Esophagus muscularis mucosa (tissue), 4 donors: ENCODE results near the gene INPP5F. TPM values are rescaled to one million over a fixed set of nuclear protein-coding genes. Genes with fewer than 3 reads are reported as not detected.
"Not testable (repeated sequence)": the region's sequence is repeated elsewhere in the genome, so short reads cannot be mapped to it uniquely, and the experiment has no call there.

ENCODE experiments used
- DNase-seq: peaks from one replicate; pipeline ENCODE4 v3.0.0-alpha.2; 2017; ENCODE audit errors: extremely low spot score
- H3K27ac ChIP-seq, 4 donors: fragments of 200-600 bp; sonication (generic); replicated peaks in 1 of 4; 1 replicate in 3 of 4; 2 replicates in 1 of 4; pipeline ENCODE4 v1.5.1; 2016 to 2019; ENCODE audit warnings: mild to moderate bottlenecking in 1 of 4
- H3K27me3 ChIP-seq, 4 donors: fragments of 200-600 bp; sonication (generic); one replicate each; pipeline versions ENCODE4 v1.5.1 to v1.6.0; 2016 to 2019
- H3K36me3 ChIP-seq, 4 donors: fragments of 200-600 bp; sonication (generic); one replicate each; pipeline ENCODE4 v1.5.1; 2016 to 2019
- H3K4me1 ChIP-seq, 4 donors: fragments of 200-600 bp; sonication (generic); one replicate each; pipeline ENCODE4 v1.5.1; 2016 to 2019
- H3K4me3 ChIP-seq, 4 donors: fragments of 200-600 bp; sonication (generic); 1 replicate in 2 of 4; 2 replicates in 2 of 4; pipeline ENCODE4 v1.5.1; 2016 to 2019; ENCODE audit warnings: mild to moderate bottlenecking in 4 of 4, moderate library complexity in 1 of 4
- H3K9me3 ChIP-seq, 4 donors: fragments of 200-600 bp; sonication (generic); 1 replicate in 3 of 4; 2 replicates in 1 of 4; pipeline ENCODE4 v1.5.1; 2016 to 2019
- EP300 ChIP-seq: sonication (generic); formaldehyde crosslinking; IDR thresholded peaks from one replicate; pipeline ENCODE4 v1.6.1; 2017; ENCODE audit warnings: antibody characterized with exemption
- POLR2A ChIP-seq: fragments of 450-650 bp; IDR thresholded peaks from one replicate; pipeline ENCODE4 v1.6.1; 2017; ENCODE audit warnings: antibody characterized with exemption, moderate library complexity, mild to moderate bottlenecking, low read depth
- POLR2AphosphoS5 ChIP-seq, 2 donors: sonication (generic); formaldehyde crosslinking; IDR thresholded peaks; one replicate each; pipeline ENCODE4 v1.6.1; 2017; ENCODE audit warnings: antibody characterized with exemption in 2 of 2
- WGBS: methylation state at CpG from one replicate; pipeline ENCODE4 v1.1.5; 2018; 5-methylcytosine and 5-hydroxymethylcytosine counted together
- intact Hi-C: fragments of 100-400 bp; cut with DNase I; formaldehyde crosslinking; loops from one replicate; pipeline ENCODE4 v1.15.1; 2023
- total RNA-seq, 4 donors: library from RNA; depleted of rRNA; stranded (reverse); fragments of >200 nt; gene quantifications; one replicate each; pipeline versions ENCODE4 v1.1.0 to v1.2.1, GENCODE V29; 2016
- TF ChIP-seq, protein P1 (sequence below), 3 experiments: fragments of 200-600 bp in 2 of 3; fragments of 450-650 bp in 1 of 3; sonication (generic) in 2 of 3; IDR thresholded peaks; one replicate each; pipeline ENCODE4 v1.5.1; 2017 to 2019; ENCODE audit warnings: antibody characterized with exemption in 3 of 3, mild to moderate bottlenecking in 2 of 3, moderate library complexity in 1 of 3

INPP5F gene
- total RNA-seq, 4 donors from 2014 or later = 15.1 to 24.0 (median 19.0) TPM

DNA sequence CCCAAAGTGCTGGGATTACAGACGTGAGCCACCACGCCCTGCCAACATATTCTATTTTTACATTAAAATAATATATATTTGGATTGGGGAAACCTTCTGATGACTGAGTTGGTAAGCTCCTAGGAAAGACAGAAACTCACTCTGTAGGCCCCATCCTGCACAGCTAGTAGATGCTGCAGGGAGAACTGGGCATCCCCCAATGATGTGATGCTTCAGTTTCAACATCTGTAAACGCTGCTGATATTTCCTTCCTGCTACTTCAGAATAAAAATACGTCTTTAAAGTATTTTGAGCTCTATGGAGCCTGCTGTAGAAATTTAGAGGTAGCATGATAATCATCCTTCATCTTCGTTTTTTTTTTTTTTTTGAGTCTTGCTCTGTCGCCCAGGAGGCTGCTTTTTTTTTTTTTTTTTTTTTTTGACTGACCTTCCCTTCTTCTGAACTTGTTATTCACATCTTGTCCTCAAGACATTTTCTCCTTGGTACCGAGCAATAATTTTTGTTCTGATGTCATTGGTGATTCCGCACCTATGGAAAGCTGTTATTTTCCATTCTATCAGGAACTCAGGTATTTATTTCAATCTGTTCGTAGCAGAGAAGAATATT lies 21.8 kb upstream of the INPP5F start:
- H3K4me1 ChIP-seq = peaks cover 0 to 8% (median 0%) of the 10 kb centered on the region in 4 donors
- no peaks in the 10 kb centered on the region for H3K9me3 ChIP-seq
- H3K27ac ChIP-seq = no peak overlapping the region
- intact Hi-C loops = no loop called here
- WGBS = 83% methylated on average over 9 of the region's 9 CpGs
- H3K27me3 ChIP-seq = no peaks in the 10 kb centered on the region
- TF ChIP-seq POLR2A (no peak), EP300 (no peak), POLR2AphosphoS5 (IDR thresholded peaks at IDR 0.05) (no peak)
- TF ChIP-seq, protein P1, sequence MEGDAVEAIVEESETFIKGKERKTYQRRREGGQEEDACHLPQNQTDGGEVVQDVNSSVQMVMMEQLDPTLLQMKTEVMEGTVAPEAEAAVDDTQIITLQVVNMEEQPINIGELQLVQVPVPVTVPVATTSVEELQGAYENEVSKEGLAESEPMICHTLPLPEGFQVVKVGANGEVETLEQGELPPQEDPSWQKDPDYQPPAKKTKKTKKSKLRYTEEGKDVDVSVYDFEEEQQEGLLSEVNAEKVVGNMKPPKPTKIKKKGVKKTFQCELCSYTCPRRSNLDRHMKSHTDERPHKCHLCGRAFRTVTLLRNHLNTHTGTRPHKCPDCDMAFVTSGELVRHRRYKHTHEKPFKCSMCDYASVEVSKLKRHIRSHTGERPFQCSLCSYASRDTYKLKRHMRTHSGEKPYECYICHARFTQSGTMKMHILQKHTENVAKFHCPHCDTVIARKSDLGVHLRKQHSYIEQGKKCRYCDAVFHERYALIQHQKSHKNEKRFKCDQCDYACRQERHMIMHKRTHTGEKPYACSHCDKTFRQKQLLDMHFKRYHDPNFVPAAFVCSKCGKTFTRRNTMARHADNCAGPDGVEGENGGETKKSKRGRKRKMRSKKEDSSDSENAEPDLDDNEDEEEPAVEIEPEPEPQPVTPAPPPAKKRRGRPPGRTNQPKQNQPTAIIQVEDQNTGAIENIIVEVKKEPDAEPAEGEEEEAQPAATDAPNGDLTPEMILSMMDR (IDR thresholded peaks at IDR 0.05) = no peak
- no peaks in the 10 kb centered on the region for H3K36me3 ChIP-seq
- no peak for DNase-seq
- H3K4me3 ChIP-seq = no peak overlapping the region

DNA sequence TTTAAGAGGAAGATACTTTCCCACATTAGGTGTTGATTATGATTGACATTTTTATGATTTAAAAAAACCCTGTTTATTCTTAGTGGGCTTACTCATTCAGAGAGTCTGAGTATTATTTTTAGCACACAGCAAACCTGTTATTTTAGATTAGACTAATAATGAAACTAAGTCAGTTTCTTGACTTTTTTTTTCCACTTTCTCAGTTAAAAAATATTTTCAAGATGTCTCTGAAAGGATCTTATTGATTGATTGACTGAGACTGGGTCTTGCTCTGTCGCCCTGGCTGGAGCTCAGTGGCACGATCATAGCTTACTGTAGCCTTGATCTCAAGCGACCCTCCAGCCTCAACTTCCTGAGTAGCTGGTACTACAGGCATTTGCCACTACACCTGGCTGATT lies 20.4 kb upstream of the INPP5F start:
- Histone ChIP-seq H3K9me3 (no peaks in the 10 kb centered on the region), H3K27me3 (no peaks in the 10 kb centered on the region), H3K4me3 (no peak overlapping the region), H3K4me1 (peaks cover 0 to 8% (median 0%) of the 10 kb centered on the region in 4 donors), H3K36me3 (no peaks in the 10 kb centered on the region), H3K27ac (no peak overlapping the region)
- WGBS = 91% methylated on average over 3 of the region's 3 CpGs
- DNase-seq = no peak
- TF ChIP-seq POLR2A = no peak
- no peak for TF ChIP-seq EP300
- TF ChIP-seq POLR2AphosphoS5 (IDR thresholded peaks at IDR 0.05) = no peak
- intact Hi-C loops = no loop called here

DNA sequence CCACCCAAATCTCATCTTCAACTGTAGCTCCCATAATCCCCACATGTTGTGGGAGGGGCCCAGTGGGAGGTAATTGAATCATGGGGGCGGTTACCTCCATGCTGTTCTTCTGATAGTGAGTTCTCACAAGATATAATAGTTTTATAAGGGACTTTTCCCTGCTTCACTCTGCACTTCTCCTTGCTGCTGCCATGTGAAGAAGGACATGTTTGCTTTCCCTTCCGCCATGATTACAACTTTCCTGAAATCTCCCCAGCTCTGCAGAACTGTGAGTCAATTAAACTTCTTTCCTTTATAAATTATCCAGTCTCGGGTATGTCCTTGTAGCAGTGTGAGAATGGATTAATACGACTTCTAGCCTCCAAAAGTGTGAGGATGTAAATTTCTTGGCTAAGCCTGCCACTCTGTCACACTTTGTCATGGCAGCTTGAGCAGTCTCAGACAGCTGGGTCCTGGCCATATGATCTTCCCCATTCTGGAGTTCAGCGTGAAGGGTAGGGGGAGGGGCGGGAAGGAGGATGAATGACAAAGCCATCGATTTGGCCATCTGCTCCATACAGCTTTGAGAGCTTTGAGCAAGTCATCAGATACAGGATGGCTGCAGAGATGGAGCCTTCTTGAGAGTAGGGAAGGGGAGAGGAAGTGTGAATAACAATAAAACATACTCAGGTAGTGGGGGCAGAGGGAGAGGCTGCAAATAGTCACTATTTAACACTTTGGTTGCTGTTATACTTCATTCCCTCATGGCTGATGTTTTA lies 19.1 kb upstream of the INPP5F start:
- Histone ChIP-seq H3K36me3 (no peaks in the 10 kb centered on the region), H3K27ac (no peak overlapping the region), H3K4me3 (no peak overlapping the region), H3K4me1 (peaks cover 0 to 6% (median 0%) of the 10 kb centered on the region in 4 donors), H3K9me3 (no peaks in the 10 kb centered on the region), H3K27me3 (no peaks in the 10 kb centered on the region)
- intact Hi-C loops = no loop called here
- WGBS = 69% methylated on average over 7 of the region's 7 CpGs
- TF ChIP-seq POLR2A (no peak), EP300 (no peak), POLR2AphosphoS5 (IDR thresholded peaks at IDR 0.05) (no peak)
- TF ChIP-seq, protein P1 (IDR thresholded peaks at IDR 0.05) = no peak
- DNase-seq = no peak

DNA sequence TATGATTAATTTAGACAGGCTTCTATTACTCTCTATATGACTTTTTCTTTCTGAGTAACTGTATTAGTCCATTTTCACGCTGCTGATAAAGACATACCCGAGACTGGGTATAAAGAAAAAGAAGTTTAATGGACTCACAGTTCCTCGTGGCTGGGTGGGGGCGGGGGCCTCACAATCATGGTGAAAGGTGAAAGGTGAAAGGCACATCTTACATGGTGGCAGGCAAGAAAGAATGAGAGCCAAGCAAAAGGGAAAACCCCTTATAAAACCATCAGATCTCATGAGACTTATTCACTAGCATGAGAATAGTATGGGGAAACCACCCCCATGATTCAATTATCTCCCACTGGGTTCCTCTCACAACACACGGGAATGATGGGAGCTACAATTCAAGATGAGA lies 18.5 kb upstream of the INPP5F start:
- H3K27me3 ChIP-seq, DNase-seq, H3K4me1 ChIP-seq, H3K36me3 ChIP-seq, H3K27ac ChIP-seq, intact Hi-C loops, H3K4me3 ChIP-seq, H3K9me3 ChIP-seq: not testable (repeated sequence)
- 91% methylated on average over 5 of the region's 5 CpGs for WGBS

DNA sequence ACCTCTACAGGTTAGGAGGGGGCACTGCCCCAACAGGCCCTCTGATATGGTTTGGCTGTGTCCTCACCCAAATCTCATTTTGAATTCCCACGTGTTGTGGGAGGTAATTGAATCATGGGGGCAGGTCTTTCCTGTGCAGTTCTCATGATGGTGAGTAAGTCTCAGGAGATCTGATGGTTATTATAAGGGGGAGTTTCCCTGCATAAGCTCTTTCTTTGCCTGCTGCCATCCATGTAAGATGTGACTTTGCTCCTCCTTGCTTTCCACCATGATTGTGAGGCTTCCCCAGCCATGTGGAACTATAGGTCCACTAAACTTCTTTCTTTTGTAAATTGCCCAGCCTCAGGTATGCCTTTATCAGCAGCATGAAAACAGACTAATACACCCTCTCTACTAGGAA lies 14.9 kb upstream of the INPP5F start:
- intact Hi-C loops, H3K27me3 ChIP-seq, DNase-seq, H3K27ac ChIP-seq, H3K4me3 ChIP-seq, H3K4me1 ChIP-seq, H3K36me3 ChIP-seq, H3K9me3 ChIP-seq: not testable (repeated sequence)
- WGBS = 90% methylated on average over 1 of the region's 1 CpG

DNA sequence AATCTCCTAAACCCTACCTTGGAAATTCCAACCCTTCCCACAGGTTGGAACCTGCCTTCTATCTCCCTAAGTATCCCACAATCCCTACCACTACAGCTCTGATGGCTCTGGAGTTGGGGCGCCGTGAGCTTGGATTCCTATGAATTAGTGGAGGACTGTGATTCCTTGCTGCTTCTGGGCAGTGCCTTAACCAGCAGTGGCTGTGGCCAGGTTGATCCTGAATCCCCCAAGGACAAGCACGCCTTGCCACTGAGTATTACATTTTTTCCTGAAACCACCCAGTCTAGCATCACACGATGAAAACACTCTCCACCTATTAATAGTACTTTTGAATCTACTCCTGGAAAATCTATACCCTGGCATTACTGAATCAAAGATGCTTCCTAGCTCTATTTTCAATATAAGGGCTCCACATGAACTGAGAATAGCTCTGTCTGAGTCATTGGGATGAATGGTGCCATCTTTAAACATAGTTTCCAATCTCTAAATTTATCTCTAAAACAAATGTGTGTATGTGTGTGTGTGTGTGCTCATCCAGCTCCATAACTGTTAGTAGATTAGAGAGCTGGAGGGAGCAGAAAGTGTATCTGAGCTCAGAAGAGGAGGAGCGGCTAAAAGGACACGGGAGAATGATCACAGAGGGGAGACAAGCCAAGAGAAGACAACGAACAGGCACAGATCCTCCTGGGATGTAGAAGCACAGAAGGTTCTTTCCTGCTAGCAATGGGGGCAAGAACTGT lies 11.9 kb upstream of the INPP5F start:
- H3K27me3 ChIP-seq = no peaks in the 10 kb centered on the region
- no peaks in the 10 kb centered on the region for H3K36me3 ChIP-seq
- H3K4me1 ChIP-seq = peaks cover 0 to 2% (median 0%) of the 10 kb centered on the region in 4 donors
- H3K4me3 ChIP-seq = no peak overlapping the region
- DNase-seq = no peak
- 72% methylated on average over 7 of the region's 7 CpGs for WGBS
- intact Hi-C loops = no loop called here
- H3K27ac ChIP-seq = no peak overlapping the region
- no peak for TF ChIP-seq POLR2A
- TF ChIP-seq, protein P1 (IDR thresholded peaks at IDR 0.05) = no peak
- TF ChIP-seq EP300 = no peak
- TF ChIP-seq POLR2AphosphoS5 (IDR thresholded peaks at IDR 0.05) = no peak
- no peaks in the 10 kb centered on the region for H3K9me3 ChIP-seq
